ENCODE data around the gene PTPRM.

PTPRM gene

GRCh38 chr18:8142932-8143331 is 575.8 kb downstream of the PTPRM start:
- no peak for DNase-seq (ENCODE audit: low read depth in 2 of 2)
- no peak overlapping the region for H3K4me3 ChIP-seq (replicated peaks in 1 of 2; ENCODE audit: low read depth in 2 of 2, low read length in 2 of 2)
- TF ChIP-seq CTCF (IDR thresholded peaks at IDR 0.05; ENCODE audit: low read depth, low read length): no peak

GRCh38 chr18:8151181-8151580 is 584.1 kb downstream of the PTPRM start:
- H3K4me3 ChIP-seq (replicated peaks in 1 of 2; ENCODE audit: low read depth in 2 of 2, low read length in 2 of 2): no peak overlapping the region
- TF ChIP-seq CTCF (IDR thresholded peaks at IDR 0.05; ENCODE audit: low read depth, low read length): no peak
- no peak for DNase-seq (ENCODE audit: low read depth in 2 of 2)

GRCh38 chr18:8153887-8154583 is 586.9 kb downstream of the PTPRM start:
- H3K4me3 ChIP-seq (replicated peaks in 1 of 2; ENCODE audit: low read depth in 2 of 2, low read length in 2 of 2): no peak overlapping the region
- peak in 1 of 2 donors; percentile 59 for DNase-seq (ENCODE audit: low read depth in 2 of 2)
- no peak for TF ChIP-seq CTCF (IDR thresholded peaks at IDR 0.05; ENCODE audit: low read depth, low read length)

- DNase-seq (ENCODE audit: low read depth in 2 of 2): no peak
- H3K4me3 ChIP-seq (replicated peaks in 1 of 2; ENCODE audit: low read depth in 2 of 2, low read length in 2 of 2): no peak overlapping the region
- no peak for TF ChIP-seq CTCF (IDR thresholded peaks at IDR 0.05; ENCODE audit: low read depth, low read length)
Measured at GRCh38 chr18:8162802-8163201, 595.7 kb downstream of the PTPRM start.

DNA sequence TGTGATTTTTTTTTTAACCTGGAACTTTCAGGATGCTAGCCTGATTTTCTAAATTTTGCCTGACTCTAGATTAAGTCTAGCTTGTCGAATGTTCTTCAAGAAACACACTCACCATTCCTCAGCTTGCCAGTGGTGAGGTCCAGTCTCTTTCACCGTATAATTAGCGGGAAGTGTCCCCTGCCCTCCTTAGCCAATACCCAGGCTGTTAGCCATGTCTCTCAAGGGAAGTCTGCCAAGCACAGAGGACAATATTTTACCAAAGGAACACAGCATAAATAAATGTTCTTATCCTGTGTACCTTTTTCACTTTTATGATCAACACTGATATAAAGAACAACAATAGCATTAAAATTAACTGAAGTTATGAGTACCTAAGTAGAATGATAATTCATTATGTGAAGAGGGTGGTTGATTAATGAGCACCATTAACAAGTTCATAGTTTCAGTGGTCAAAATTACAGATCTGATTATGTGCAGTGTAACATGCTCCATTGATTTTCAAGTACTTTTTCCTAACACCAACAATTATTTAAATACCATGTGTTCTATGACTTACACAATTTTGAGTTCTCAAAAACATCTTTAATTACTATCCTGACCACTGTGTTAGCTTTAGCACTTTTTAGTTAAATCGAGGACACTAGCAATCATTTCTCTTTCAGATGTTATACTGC is 596.3 kb downstream of the PTPRM start:
- no peak for DNase-seq (ENCODE audit: low read depth in 2 of 2)
- no peak for TF ChIP-seq CTCF (IDR thresholded peaks at IDR 0.05; ENCODE audit: low read depth, low read length)

GRCh38 chr18:8165095-8165494 is 598.0 kb downstream of the PTPRM start:
- no peak for TF ChIP-seq CTCF (IDR thresholded peaks at IDR 0.05; ENCODE audit: low read depth, low read length)
- H3K4me3 ChIP-seq (replicated peaks in 1 of 2; ENCODE audit: low read depth in 2 of 2, low read length in 2 of 2): no peak overlapping the region
- no peak for DNase-seq (ENCODE audit: low read depth in 2 of 2)

More for the DNA sequence above, 596.3 kb downstream of the PTPRM start:
- no peak overlapping the region for H3K4me3 ChIP-seq (replicated peaks in 1 of 2; ENCODE audit: low read depth in 2 of 2, low read length in 2 of 2)
